GM12872 (cell line): ENCODE measurements around the gene RPRD1A.

Source experiments
- TF ChIP-seq, protein P1 (sequence below): IDR thresholded peaks from 3 replicates; pipeline ENCODE4 v1.5.1; 2011; ENCODE audit warnings: low read depth, mild to moderate bottlenecking, low read length, moderate library complexity; ENCODE audit not compliant: insufficient read depth

Gene RPRD1A

DNA sequence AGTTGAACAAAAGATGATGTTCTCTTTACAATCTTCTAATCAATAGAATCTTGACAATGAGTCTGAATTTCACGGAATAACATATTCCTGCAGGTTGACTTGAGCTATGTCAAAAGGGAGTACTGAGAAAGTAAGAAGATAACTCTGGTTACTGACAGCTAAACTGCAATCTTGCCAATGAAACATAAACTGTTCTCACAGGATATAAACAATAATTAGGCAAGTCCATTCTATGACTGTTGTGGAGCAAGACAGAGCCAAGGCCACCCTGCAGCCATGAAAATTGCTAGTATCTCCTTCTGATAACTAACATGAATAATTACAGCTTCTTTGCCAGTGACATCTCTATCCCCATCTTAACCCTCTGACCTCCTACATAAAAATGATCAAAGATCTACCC lies 6.3 kb upstream of the RPRD1A start:
- TF ChIP-seq, protein P1, sequence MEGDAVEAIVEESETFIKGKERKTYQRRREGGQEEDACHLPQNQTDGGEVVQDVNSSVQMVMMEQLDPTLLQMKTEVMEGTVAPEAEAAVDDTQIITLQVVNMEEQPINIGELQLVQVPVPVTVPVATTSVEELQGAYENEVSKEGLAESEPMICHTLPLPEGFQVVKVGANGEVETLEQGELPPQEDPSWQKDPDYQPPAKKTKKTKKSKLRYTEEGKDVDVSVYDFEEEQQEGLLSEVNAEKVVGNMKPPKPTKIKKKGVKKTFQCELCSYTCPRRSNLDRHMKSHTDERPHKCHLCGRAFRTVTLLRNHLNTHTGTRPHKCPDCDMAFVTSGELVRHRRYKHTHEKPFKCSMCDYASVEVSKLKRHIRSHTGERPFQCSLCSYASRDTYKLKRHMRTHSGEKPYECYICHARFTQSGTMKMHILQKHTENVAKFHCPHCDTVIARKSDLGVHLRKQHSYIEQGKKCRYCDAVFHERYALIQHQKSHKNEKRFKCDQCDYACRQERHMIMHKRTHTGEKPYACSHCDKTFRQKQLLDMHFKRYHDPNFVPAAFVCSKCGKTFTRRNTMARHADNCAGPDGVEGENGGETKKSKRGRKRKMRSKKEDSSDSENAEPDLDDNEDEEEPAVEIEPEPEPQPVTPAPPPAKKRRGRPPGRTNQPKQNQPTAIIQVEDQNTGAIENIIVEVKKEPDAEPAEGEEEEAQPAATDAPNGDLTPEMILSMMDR = no peak

DNA sequence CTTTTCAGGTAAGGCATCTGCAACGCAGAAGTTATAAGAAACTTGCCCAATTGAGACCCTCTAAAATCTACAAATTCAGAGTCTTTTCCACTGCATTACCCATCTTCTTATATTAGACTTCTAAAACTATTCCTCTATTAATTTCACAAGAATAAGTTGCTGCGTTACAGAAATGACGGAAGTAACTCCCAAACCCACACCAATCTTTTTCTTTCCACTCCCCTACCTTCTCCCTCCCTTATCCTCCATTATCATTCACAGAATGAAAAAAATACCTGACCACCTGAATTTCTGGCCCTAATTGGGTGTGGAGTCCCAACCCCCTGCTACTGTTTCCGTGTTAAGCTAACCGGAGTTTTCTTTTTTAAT lies 689 bp downstream of the RPRD1A start:
- TF ChIP-seq, protein P1 = no peak

DNA sequence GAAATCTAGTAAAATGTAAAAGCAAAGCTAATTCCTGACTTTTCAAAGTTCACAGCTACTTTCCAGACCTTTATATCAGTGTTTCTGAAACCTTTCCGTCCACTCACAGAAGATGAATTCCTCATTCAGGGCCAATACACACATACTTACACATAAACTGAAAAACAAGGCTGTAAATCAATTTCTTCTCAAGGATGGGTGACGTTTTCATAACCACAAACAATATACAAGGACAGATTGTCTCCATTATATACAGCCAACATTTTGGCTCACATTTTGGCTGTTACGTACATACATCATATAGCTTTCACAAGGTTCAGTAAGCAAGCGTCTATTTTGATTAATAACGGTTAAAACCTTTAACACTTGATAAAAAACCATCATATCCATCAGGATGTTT lies 1.4 kb downstream of the RPRD1A start:
- TF ChIP-seq, protein P1 = no peak

DNA sequence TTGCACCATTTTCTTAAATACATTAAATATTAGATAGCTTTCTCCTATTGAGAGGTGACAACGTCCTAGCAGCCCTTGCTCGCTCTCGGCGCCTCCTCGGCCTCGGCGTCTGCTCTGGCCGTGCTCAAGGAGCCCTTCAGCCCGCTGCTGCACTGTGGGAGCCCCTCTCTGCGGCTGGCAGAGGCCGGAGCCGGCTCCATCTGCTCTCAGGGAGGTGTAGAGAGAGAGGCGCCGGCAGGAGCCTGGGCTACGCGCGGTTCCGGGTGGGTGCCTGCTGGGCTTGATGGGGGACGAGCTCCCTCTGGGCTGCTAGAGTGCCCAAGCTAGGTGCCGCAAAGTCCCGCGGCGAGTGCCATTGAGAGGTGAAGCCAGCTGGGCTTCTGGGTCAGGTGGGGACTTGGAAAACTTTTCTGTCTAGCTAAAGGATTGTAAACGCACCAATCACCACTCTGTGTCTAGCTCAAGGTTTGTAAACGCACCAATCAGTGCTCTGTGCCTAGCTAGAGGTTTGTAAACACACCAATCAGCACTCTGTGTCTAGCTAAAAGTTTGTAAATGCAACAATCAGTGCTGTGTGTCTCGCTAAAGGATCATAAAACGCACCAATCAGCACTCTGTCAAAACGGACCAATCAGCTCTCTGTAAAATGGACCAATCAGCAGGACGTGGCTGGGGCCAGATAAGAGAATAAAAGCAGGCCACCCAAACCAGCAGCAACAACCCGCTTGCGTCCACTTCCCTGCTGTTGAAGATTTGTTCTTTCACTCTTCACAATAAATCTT lies 3.1 kb downstream of the RPRD1A start:
- TF ChIP-seq, protein P1 = no peak

DNA sequence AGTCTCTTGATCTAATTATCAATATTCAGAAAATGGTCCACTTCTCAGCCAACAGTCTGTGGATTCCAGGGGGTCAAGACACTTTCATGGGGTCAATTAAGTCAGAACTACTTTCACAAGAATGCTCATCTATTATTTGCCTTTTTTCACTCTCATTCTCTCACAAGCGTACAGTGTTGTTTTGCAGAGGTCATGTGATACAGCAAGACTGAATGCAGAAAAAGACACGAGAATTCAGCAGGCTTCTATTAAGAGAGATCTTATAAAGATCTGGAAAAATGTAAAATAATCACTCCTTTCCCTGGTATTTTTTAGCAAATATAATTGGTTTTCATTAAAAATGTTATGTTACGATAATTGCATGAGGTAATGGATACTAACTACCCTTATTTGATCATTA lies 8.7 kb downstream of the RPRD1A start:
- TF ChIP-seq, protein P1 = no peak

DNA sequence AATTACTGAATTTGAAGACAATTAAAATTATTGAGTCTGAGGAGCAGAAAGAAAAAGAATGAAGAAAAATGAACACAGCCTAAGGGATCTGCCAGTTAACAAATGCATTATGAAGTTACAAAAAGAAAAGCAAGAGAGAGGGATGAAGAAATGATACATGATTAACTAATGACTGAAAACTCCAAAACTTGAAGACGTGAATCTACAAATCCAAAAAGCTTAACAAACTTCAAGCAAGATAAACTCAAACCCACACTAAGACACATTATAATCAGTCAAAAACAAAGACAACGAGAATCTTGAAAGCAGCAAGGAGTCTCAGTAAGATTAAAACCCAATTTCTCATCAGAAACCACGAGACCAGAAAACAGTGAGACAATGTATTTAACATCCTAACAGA lies 15.6 kb downstream of the RPRD1A start:
- TF ChIP-seq, protein P1 = no peak

DNA sequence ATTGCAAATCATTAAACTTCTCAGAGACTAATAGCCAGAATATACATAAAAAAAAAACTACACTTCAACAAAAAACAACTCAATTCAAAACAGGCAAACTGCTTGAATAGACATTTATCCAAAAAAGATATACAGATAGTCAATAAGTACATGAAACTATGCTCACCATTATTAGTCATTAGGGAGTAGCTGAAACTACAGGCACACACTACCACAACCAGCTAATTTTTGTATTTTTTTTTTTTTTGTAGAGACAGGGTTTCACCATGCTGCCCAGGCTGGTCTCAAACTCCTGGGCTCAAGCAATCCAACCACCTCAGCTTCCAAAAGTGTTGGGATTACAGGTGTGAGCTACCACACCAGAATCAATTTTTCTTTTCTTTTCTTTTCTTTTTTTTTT lies 16.9 kb downstream of the RPRD1A start:
- TF ChIP-seq, protein P1 = no peak

DNA sequence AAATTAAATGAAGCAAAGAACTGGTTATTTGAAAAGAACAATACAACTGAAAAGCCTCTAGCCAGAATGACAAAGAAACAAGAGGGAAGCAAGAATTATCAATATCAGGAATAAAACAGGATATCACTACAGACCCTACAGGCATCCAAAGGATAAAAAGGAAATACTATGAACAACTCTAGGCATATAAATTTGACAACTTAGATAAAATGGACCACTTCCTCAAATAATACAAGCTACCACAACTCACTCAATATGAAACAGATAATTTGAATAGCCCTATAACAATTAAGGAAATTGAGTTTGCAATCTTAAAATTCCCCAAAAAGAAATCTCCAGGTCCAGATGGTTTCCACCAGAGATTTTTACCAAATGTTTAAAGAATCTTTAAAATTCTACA lies 19.8 kb downstream of the RPRD1A start:
- TF ChIP-seq, protein P1 = no peak
